Measurements from ENCODE around the gene GABARAPL1.

DNA sequence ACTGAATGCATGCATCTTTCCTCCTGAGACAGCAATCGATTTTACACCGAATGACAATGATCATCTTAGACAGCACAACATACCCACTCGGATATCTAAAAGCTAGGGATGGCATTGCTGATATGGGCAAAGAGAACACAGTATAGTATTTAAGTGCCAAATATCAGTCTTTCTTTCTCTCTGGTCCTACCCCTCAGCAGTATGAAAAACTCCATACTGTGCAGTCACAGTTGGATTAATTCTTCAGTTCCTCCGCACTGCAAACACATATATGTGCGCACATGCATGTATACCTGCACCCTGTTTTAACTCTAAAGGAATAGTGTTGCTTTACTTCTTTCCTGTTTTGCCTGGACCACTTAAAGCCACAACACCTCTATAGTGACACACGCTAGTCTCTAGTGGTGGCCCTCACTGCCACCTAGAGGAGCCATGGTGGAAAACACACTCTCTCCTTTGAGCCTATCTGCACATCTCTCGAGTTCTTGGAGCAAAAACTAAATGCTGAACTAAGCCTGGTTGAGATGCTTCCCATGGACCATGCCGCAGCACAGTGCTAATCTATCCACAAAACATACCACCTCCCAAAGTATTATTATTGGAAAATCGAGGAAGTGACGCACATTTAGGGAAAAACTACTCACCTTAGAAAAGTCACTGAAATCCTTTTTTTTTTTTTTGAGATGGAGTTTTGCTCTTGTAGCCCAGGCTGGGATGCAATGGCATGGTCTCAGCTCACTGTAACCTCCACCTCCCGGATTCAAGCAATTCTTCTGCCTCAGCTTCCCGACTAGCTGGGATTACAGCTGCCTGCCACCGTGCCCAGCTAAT is 21.9 kb upstream of the GABARAPL1 start:
- TF ChIP-seq POLR2AphosphoS5 (IDR thresholded peaks at IDR 0.05; ENCODE audit: low read depth, low read length) = no peak
- no peak for TF ChIP-seq POLR2A (IDR thresholded peaks at IDR 0.05; ENCODE audit: low read depth, low read length)
- no peak for TF ChIP-seq TAF1 (IDR thresholded peaks at IDR 0.05; ENCODE audit: low read depth, low read length)
- TF ChIP-seq PAX5 (IDR thresholded peaks at IDR 0.05; ENCODE audit: insufficient read depth, low read length, severe bottlenecking) = no peak
- no peak for TF ChIP-seq SPI1 (IDR thresholded peaks at IDR 0.05; ENCODE audit: low read depth, low read length)
